Epithelial cell of esophagus (primary cell): ENCODE data around the gene PAN3.

ENCODE experiments used
- DNase-seq: peaks from one replicate; pipeline ENCODE4 v3.0.0; 2010; ENCODE audit warnings: low read depth
- H3K4me3 ChIP-seq: 2 replicates; pipeline ENCODE4 v1.5.1; 2011; ENCODE audit warnings: mild to moderate bottlenecking, low read length, control low read depth
- CTCF ChIP-seq: IDR thresholded peaks from 2 replicates; pipeline ENCODE4 v1.5.1; 2011; ENCODE audit warnings: low read depth, mild to moderate bottlenecking, low read length, control low read depth, inconsistent platforms; ENCODE audit not compliant: insufficient read depth; ENCODE audit errors: missing control alignments

The PAN3 gene

GRCh38 chr13:28120317-28120716 is 18.0 kb upstream of the PAN3 start:
- no peak for TF ChIP-seq CTCF

GRCh38 chr13:28121224-28121623 is 17.1 kb upstream of the PAN3 start:
- no peak overlapping the region for H3K4me3 ChIP-seq
- DNase-seq = no peak
- TF ChIP-seq CTCF = no peak

More at GRCh38 chr13:28120317-28120716, 18.0 kb upstream of the PAN3 start:
- no peak overlapping the region for H3K4me3 ChIP-seq
- DNase-seq = no peak

- no peak overlapping the region for H3K4me3 ChIP-seq
- DNase-seq = no peak
- no peak for TF ChIP-seq CTCF
Measured at GRCh38 chr13:28128030-28128429, 10.3 kb upstream of the PAN3 start.

- H3K4me3 ChIP-seq = no peak overlapping the region
- no peak for TF ChIP-seq CTCF
- DNase-seq = no peak
Measured at GRCh38 chr13:28128926-28129325, 9.4 kb upstream of the PAN3 start.

GRCh38 chr13:28129911-28130693 is 8.2 kb upstream of the PAN3 start:
- no peak for DNase-seq
- H3K4me3 ChIP-seq = no peak overlapping the region
- TF ChIP-seq CTCF = no peak

GRCh38 chr13:28131646-28132045 is 6.7 kb upstream of the PAN3 start:
- no peak for TF ChIP-seq CTCF
- H3K4me3 ChIP-seq = no peak overlapping the region
- no peak for DNase-seq

GRCh38 chr13:28136916-28137315 is 1.4 kb upstream of the PAN3 start:
- H3K4me3 ChIP-seq = peak overlapping the region; percentile 93
- no peak for TF ChIP-seq CTCF
- DNase-seq = no peak
